Liver (tissue), 9 donors: ENCODE measurements around the gene USP53. TPM values are rescaled to one million over a fixed set of nuclear protein-coding genes. Genes with fewer than 3 reads are reported as not detected.
A peak's percentile ranks its signal among the peaks of the same experiment; 100 is the strongest.

Experiments used
- DNase-seq: peaks from one replicate; pipeline ENCODE4 v3.0.0-alpha.2; 2017; ENCODE audit warnings: low spot score
- H3K27ac ChIP-seq, 2 donors: one replicate each; pipeline ENCODE4 v1.7.0; 2013; ENCODE audit warnings: inconsistent platforms in 2 of 2, low read length in 2 of 2, control low read depth in 1 of 2, low read depth in 1 of 2, mild to moderate bottlenecking in 1 of 2
- H3K27me3 ChIP-seq, 4 donors: one replicate each; pipeline versions ENCODE4 v1.6.1 to v1.7.0; 2013; ENCODE audit warnings: low read length in 3 of 4, inconsistent platforms in 1 of 4, mild to moderate bottlenecking in 1 of 4, moderate library complexity in 1 of 4; ENCODE audit not compliant: control insufficient read depth in 4 of 4, insufficient read depth in 4 of 4
- H3K36me3 ChIP-seq, 4 donors: one replicate each; pipeline versions ENCODE4 v1.6.1 to v1.7.0; 2013; ENCODE audit warnings: low read length in 3 of 4, mild to moderate bottlenecking in 3 of 4, low read depth in 1 of 4, moderate library complexity in 1 of 4; ENCODE audit not compliant: control insufficient read depth in 4 of 4, insufficient read depth in 3 of 4
- H3K4me1 ChIP-seq, 4 donors: one replicate each; pipeline versions ENCODE4 v1.6.1 to v1.7.0; 2013; ENCODE audit warnings: low read length in 3 of 4, mild to moderate bottlenecking in 3 of 4, moderate library complexity in 1 of 4; ENCODE audit not compliant: control insufficient read depth in 4 of 4, insufficient read depth in 4 of 4
- H3K4me3 ChIP-seq, 3 donors: one replicate each; pipeline versions ENCODE4 v1.6.1 to v1.7.0; 2013; ENCODE audit warnings: low read length in 3 of 3, control low read depth in 1 of 3, low read depth in 1 of 3, mild to moderate bottlenecking in 1 of 3
- H3K9ac ChIP-seq, 2 donors: one replicate each; pipeline ENCODE4 v1.7.0; 2013; ENCODE audit warnings: low read length in 2 of 2, mild to moderate bottlenecking in 2 of 2, moderate library complexity in 2 of 2, control low read depth in 1 of 2, low read depth in 1 of 2
- H3K9me3 ChIP-seq, 4 donors: one replicate each; pipeline versions ENCODE4 v1.6.1 to v1.7.0; 2013; ENCODE audit warnings: low read length in 3 of 4; ENCODE audit not compliant: control insufficient read depth in 4 of 4
- EGR1 ChIP-seq, 2 donors: IDR thresholded peaks; 2 replicates each; pipeline ENCODE4 v1.6.1; 2016 to 2018; ENCODE audit warnings: antibody characterized with exemption in 2 of 2, low read depth in 2 of 2
- FOXA1 ChIP-seq: IDR thresholded peaks from 2 replicates; pipeline ENCODE4 v1.6.1; 2016; ENCODE audit warnings: antibody characterized with exemption
- FOXA2 ChIP-seq: IDR thresholded peaks from 2 replicates; pipeline ENCODE4 v1.6.1; 2016; ENCODE audit warnings: antibody characterized with exemption
- HNF4G ChIP-seq: IDR thresholded peaks from 2 replicates; pipeline ENCODE4 v1.6.1; 2016; ENCODE audit warnings: antibody characterized with exemption
- NR2F2 ChIP-seq: IDR thresholded peaks from 2 replicates; pipeline ENCODE4 v1.6.1; 2016; ENCODE audit warnings: antibody characterized with exemption
- RAD21 ChIP-seq, 2 donors: IDR thresholded peaks; 2 replicates each; pipeline ENCODE4 v1.6.1; 2016; ENCODE audit warnings: antibody characterized with exemption in 2 of 2, mild to moderate bottlenecking in 2 of 2
- RXRA ChIP-seq, 2 donors: IDR thresholded peaks; 2 replicates each; pipeline ENCODE4 v1.6.1; 2017 to 2018; ENCODE audit warnings: antibody characterized with exemption in 2 of 2, mild to moderate bottlenecking in 1 of 2
- SP1 ChIP-seq: IDR thresholded peaks from 2 replicates; pipeline ENCODE4 v1.6.1; 2018; ENCODE audit warnings: antibody characterized with exemption, mild to moderate bottlenecking
- TAF1 ChIP-seq: conservative IDR thresholded peaks from 2 replicates; pipeline ENCODE4 v1.6.1; 2016; ENCODE audit warnings: antibody characterized with exemption, mild to moderate bottlenecking
- WGBS: extraction: QIAGEN DNeasy Blood & Tissue Kit; methylation state at CpG from one replicate; pipeline ENCODE4 v1.1.7; 2013; 5-methylcytosine and 5-hydroxymethylcytosine counted together
- polyA plus RNA-seq, 2 donors: library from polyadenylated mRNA; stranded (reverse) in 1 of 2; unstranded in 1 of 2; fragments of 200-250 nt in 1 of 2; fragments of >200 nt in 1 of 2; fragmentation: Nextera tagmentation in 1 of 2; extraction: Ambion mirVana in 1 of 2; gene quantifications; one replicate each; pipeline versions ENCODE4 v1.2.1 to v1.2.3, GENCODE V29; 2013 to 2015
- total RNA-seq, 2 donors: library from RNA; depleted of rRNA; stranded (reverse); fragments of >200 nt; gene quantifications; one replicate each; pipeline ENCODE4 v1.2.3, GENCODE V29; 2014
- TF ChIP-seq, protein P1 (sequence below): IDR thresholded peaks from 2 replicates; pipeline ENCODE4 v1.6.1; 2016; ENCODE audit warnings: antibody characterized with exemption, mild to moderate bottlenecking
- TF ChIP-seq, protein P2 (sequence below): IDR thresholded peaks from 2 replicates; pipeline ENCODE4 v1.6.1; 2016; ENCODE audit warnings: antibody characterized with exemption
- TF ChIP-seq, protein P3 (sequence below): fragments of 150-350 bp; IDR thresholded peaks from 2 replicates; pipeline ENCODE4 v1.5.1; 2017; ENCODE audit warnings: improper control_type of control experiment, low read depth, low read length; ENCODE audit not compliant: missing input control
- TF ChIP-seq, protein P4 (sequence below): IDR thresholded peaks from 2 replicates; pipeline ENCODE4 v1.6.1; 2016; ENCODE audit warnings: antibody characterized with exemption
- donor health status: healthy.
- donor health status: healthy.
- donor health status: healthy.
- donor health status: healthy.
- donor health status: healthy.

USP53 gene
- total and polyA plus RNA-seq, 4 donors, result 4.7 to 20.7 (median 5.9) TPM

DNA sequence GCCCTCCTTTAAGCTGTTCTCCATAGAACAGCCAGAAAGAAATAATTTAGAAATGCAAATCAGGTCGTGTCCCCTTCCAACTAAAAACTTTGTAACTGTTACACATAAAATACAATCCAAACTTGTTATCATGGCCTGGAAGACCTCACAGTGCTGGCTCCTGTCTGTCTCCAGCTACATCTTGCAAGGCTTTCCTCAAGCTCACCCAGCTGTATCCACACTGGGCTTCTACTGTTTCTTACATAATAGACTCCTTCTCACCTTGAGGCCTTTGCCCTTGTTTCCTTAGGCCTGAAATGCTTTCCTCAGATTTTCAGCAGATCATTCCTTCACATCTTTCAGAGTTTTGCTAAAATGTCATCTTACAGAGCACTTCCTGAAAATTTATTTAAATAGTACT lies 33.5 kb upstream of the USP53 start:
- Histone ChIP-seq H3K27me3 (peaks cover 0 to under 1% (median 0%) of the 10 kb centered on the region in 4 donors), H3K9ac (no peak overlapping the region), H3K4me3 (no peak overlapping the region), H3K4me1 (no peaks in the 10 kb centered on the region), H3K9me3 (no peaks in the 10 kb centered on the region), H3K36me3 (no peaks in the 10 kb centered on the region), H3K27ac (no peak overlapping the region)
- 62% methylated on average over 1 of the region's 1 CpG for WGBS
- TF ChIP-seq TAF1, result no peak
- no peak for TF ChIP-seq EGR1 (IDR thresholded peaks at IDR 0.05; ENCODE audit: low read depth in 2 of 2)
- TF ChIP-seq HNF4G, result no peak
- no peak for DNase-seq

DNA sequence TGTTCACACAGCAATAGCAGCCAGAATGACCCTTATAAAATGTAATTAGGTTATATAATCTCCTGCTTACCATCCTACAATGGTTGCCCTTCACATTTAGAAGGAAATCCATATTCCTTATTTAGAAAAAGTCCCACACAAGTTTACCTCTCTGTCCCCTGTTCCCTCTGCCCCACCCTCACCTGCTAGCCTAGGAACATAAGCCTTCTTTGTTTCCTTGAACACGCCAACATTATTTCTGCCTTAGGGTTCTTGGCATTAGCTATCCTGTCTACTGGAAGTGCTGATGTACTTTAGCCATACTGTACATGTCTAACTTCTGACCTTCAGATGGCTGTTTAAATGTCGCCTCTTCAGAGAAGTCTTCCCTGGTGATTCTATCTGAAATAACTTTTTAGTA lies 28.4 kb upstream of the USP53 start:
- TF ChIP-seq TAF1 (no peak), FOXA2 (no peak), RAD21 (IDR thresholded peaks at IDR 0.05) (no peak), HNF4G (no peak)
- TF ChIP-seq, protein P1, sequence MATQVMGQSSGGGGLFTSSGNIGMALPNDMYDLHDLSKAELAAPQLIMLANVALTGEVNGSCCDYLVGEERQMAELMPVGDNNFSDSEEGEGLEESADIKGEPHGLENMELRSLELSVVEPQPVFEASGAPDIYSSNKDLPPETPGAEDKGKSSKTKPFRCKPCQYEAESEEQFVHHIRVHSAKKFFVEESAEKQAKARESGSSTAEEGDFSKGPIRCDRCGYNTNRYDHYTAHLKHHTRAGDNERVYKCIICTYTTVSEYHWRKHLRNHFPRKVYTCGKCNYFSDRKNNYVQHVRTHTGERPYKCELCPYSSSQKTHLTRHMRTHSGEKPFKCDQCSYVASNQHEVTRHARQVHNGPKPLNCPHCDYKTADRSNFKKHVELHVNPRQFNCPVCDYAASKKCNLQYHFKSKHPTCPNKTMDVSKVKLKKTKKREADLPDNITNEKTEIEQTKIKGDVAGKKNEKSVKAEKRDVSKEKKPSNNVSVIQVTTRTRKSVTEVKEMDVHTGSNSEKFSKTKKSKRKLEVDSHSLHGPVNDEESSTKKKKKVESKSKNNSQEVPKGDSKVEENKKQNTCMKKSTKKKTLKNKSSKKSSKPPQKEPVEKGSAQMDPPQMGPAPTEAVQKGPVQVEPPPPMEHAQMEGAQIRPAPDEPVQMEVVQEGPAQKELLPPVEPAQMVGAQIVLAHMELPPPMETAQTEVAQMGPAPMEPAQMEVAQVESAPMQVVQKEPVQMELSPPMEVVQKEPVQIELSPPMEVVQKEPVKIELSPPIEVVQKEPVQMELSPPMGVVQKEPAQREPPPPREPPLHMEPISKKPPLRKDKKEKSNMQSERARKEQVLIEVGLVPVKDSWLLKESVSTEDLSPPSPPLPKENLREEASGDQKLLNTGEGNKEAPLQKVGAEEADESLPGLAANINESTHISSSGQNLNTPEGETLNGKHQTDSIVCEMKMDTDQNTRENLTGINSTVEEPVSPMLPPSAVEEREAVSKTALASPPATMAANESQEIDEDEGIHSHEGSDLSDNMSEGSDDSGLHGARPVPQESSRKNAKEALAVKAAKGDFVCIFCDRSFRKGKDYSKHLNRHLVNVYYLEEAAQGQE, result no peak
- TF ChIP-seq, protein P2, sequence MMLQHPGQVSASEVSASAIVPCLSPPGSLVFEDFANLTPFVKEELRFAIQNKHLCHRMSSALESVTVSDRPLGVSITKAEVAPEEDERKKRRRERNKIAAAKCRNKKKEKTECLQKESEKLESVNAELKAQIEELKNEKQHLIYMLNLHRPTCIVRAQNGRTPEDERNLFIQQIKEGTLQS, result no peak
- TF ChIP-seq, protein P3, sequence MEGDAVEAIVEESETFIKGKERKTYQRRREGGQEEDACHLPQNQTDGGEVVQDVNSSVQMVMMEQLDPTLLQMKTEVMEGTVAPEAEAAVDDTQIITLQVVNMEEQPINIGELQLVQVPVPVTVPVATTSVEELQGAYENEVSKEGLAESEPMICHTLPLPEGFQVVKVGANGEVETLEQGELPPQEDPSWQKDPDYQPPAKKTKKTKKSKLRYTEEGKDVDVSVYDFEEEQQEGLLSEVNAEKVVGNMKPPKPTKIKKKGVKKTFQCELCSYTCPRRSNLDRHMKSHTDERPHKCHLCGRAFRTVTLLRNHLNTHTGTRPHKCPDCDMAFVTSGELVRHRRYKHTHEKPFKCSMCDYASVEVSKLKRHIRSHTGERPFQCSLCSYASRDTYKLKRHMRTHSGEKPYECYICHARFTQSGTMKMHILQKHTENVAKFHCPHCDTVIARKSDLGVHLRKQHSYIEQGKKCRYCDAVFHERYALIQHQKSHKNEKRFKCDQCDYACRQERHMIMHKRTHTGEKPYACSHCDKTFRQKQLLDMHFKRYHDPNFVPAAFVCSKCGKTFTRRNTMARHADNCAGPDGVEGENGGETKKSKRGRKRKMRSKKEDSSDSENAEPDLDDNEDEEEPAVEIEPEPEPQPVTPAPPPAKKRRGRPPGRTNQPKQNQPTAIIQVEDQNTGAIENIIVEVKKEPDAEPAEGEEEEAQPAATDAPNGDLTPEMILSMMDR, result no peak
- TF ChIP-seq, protein P4, sequence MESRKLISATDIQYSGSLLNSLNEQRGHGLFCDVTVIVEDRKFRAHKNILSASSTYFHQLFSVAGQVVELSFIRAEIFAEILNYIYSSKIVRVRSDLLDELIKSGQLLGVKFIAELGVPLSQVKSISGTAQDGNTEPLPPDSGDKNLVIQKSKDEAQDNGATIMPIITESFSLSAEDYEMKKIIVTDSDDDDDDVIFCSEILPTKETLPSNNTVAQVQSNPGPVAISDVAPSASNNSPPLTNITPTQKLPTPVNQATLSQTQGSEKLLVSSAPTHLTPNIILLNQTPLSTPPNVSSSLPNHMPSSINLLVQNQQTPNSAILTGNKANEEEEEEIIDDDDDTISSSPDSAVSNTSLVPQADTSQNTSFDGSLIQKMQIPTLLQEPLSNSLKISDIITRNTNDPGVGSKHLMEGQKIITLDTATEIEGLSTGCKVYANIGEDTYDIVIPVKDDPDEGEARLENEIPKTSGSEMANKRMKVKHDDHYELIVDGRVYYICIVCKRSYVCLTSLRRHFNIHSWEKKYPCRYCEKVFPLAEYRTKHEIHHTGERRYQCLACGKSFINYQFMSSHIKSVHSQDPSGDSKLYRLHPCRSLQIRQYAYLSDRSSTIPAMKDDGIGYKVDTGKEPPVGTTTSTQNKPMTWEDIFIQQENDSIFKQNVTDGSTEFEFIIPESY, result no peak
- H3K4me1 ChIP-seq, result no peaks in the 10 kb centered on the region
- 88% methylated on average over 2 of the region's 2 CpGs for WGBS
- no peak overlapping the region for H3K4me3 ChIP-seq
- H3K9ac ChIP-seq, result no peak overlapping the region
- DNase-seq, result no peak
- no peaks in the 10 kb centered on the region for H3K9me3 ChIP-seq
- H3K36me3 ChIP-seq, result no peaks in the 10 kb centered on the region
- no peak overlapping the region for H3K27ac ChIP-seq
- H3K27me3 ChIP-seq, result peaks cover 0 to 3% (median 0%) of the 10 kb centered on the region in 4 donors

DNA sequence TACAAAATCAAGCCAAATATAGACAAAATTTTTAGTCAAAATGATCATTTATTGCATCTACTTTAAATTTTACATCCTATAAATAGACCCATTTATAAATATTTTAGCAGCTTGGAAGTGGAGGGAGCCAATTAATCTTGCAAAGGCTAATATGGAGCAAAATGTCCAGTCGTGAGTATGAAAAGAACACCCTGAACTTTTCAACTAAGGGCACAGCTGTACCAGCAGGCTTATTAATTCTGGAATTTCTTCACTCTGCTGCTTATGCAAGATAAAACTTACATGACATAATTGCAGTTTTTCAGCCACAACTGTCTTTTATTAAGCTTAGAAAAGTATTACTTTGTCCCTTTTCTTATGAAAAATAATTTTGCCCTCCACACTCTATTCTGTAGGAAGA lies 22.9 kb upstream of the USP53 start:
- H3K36me3 ChIP-seq, result no peaks in the 10 kb centered on the region
- TF ChIP-seq SP1, result peak; percentile 38
- TF ChIP-seq NR2F2, result peak; percentile 15
- TF ChIP-seq FOXA1, result no peak
- TF ChIP-seq RXRA (IDR thresholded peaks at IDR 0.05), result peak; percentile 25 to 54
- no peaks in the 10 kb centered on the region for H3K9me3 ChIP-seq
- H3K27ac ChIP-seq, result no peak overlapping the region
- H3K27me3 ChIP-seq, result no peaks in the 10 kb centered on the region
- no peaks in the 10 kb centered on the region for H3K4me1 ChIP-seq
- no peak overlapping the region for H3K4me3 ChIP-seq
- 45% methylated on average over 1 of the region's 1 CpG for WGBS
- no peak for DNase-seq
- no peak overlapping the region for H3K9ac ChIP-seq
